K562 (cell line): Measurements from ENCODE around the gene NUP98. TPM values are rescaled to one million over a fixed set of nuclear protein-coding genes. Genes with fewer than 3 reads are reported as not detected.

ENCODE experiments used
- ARID3A ChIP-seq: IDR thresholded peaks from 2 replicates; pipeline ENCODE4 v1.6.1; 2012; ENCODE audit warnings: low read depth, low read length, improper control_type of control experiment, borderline replicate concordance
- FOSL1 ChIP-seq: fragments of 200-800 bp; sonication (Bioruptor generic); conservative IDR thresholded peaks from 2 replicates; pipeline ENCODE4 v1.6.1; 2016; ENCODE audit warnings: missing genetic modification characterization, missing compliant biosample characterization
- HDAC6 ChIP-seq: IDR thresholded peaks from 2 replicates; pipeline ENCODE4 v1.6.1; 2012; ENCODE audit warnings: low read depth, mild to moderate bottlenecking, control low read depth, inconsistent platforms, low read length, moderate library complexity
- HMBOX1 ChIP-seq: sonication (generic); IDR thresholded peaks from 2 replicates; pipeline ENCODE4 v1.6.1; 2016
- LARP7 ChIP-seq: fragments of 450-650 bp; IDR thresholded peaks from 2 replicates; pipeline ENCODE4 v1.6.1; 2016
- MTA3 ChIP-seq: fragments of 450-650 bp; formaldehyde crosslinking; IDR thresholded peaks from 2 replicates; pipeline ENCODE4 v1.6.1; 2017; ENCODE audit warnings: mild to moderate bottlenecking, borderline replicate concordance
- RERE ChIP-seq: sonication (generic); formaldehyde crosslinking; IDR thresholded peaks from 2 replicates; pipeline ENCODE4 v1.8.0; 2023; ENCODE audit warnings: missing genetic modification reagents, mild to moderate bottlenecking, borderline replicate concordance
- SMAD2 ChIP-seq: fragments of 150-350 bp; IDR thresholded peaks from 2 replicates; pipeline ENCODE4 v1.6.1; 2014; ENCODE audit warnings: low read depth, mild to moderate bottlenecking, low read length
- SMARCA4 ChIP-seq: fragments of 450-650 bp; IDR thresholded peaks from 2 replicates; pipeline ENCODE4 v1.6.1; 2016
- SRSF1 ChIP-seq: fragments of 200-400 bp; formaldehyde crosslinking; IDR thresholded peaks from 2 replicates; pipeline ENCODE4 v1.6.1; 2017; ENCODE audit warnings: mild to moderate bottlenecking, low read depth, low read length, moderate library complexity
- TFAP4 ChIP-seq: sonication (generic); formaldehyde crosslinking; IDR thresholded peaks from 2 replicates; pipeline ENCODE4 v1.8.0; 2022; ENCODE audit warnings: missing genetic modification reagents, mild to moderate bottlenecking, moderate library complexity, borderline replicate concordance
- ZBTB17 ChIP-seq: fragments of 450-650 bp; formaldehyde crosslinking; IDR thresholded peaks from 2 replicates; pipeline ENCODE4 v1.4.0; 2020; ENCODE audit warnings: mild to moderate bottlenecking
- ZBTB26 ChIP-seq: fragments of 450-650 bp; formaldehyde crosslinking; IDR thresholded peaks from 2 replicates; pipeline ENCODE4 v1.4.0; 2022; ENCODE audit warnings: missing genetic modification characterization
- ZNF280B ChIP-seq: fragments of 250-450 bp; sonication (Bioruptor Pico); IDR thresholded peaks from 2 replicates; pipeline ENCODE4 v1.5.1; 2021; ENCODE audit warnings: mild to moderate bottlenecking
- polyA plus RNA-seq, 8 experiments: library from polyadenylated mRNA; depleted of rRNA in 4 of 8; stranded (reverse) in 5 of 8; unstranded in 3 of 8; fragments of >200 nt; fragmentation: Nextera tagmentation in 2 of 8; fragmentation: Illumina TruSeq in 1 of 8; extraction: Ambion mirVana in 2 of 8; extraction: Trizol in 1 of 8; gene quantifications; 2 replicates each; pipeline versions ENCODE4 v1.2.1 to v1.2.3, GENCODE V29; 2011 to 2014; ENCODE audit warnings: inconsistent platforms in 1 of 8, missing spikeins in 1 of 8
- total RNA-seq, 7 experiments: library from RNA; depleted of rRNA in 6 of 7; stranded (reverse); fragments of >200 nt in 6 of 7; fragmentation: Illumina TruSeq in 2 of 7; extraction: Trizol in 2 of 7; gene quantifications; 2 replicates each; pipeline versions ENCODE4 v1.2.1 to v1.2.3, GENCODE V29; 2011 to 2021; ENCODE audit warnings: low replicate concordance in 1 of 7

Gene NUP98
- total and polyA plus RNA-seq, 9 of the 15 experiments (the other 6 are each of a cell fraction or from before 2014, with no cell fraction given) = 45.1 to 196 (median 130) TPM

GRCh38 chr11:3831378-3832239, 34.3 kb upstream of the NUP98 start (continued):
- no peak for TF ChIP-seq RERE (CRISPR knock-in tag)
- peak; percentile 61; the same call in 1 of the 2 replicates for TF ChIP-seq SMARCA4
- TF ChIP-seq HMBOX1 = peak; percentile 82; the same call in 1 of the 2 replicates
- TF ChIP-seq ZBTB17 (CRISPR knock-in tag) = 0 out of 2 replicates have a peak, but pooled peaks have one; percentile 29
- no peak for TF ChIP-seq ARID3A
- TF ChIP-seq HDAC6 = no peak
- peak; percentile 26; the same call in 1 of the 2 replicates for TF ChIP-seq TFAP4 (CRISPR knock-in tag)
- TF ChIP-seq SMAD2 = no peak
- TF ChIP-seq ZBTB26 (CRISPR knock-in tag) = no peak
- no peak for TF ChIP-seq FOSL1 (tag)
- TF ChIP-seq SRSF1 = no peak
- TF ChIP-seq LARP7 = no peak
- TF ChIP-seq ZNF280B (CRISPR knock-in tag) = no peak
- peak; percentile 57; the same call in 1 of the 2 replicates for TF ChIP-seq MTA3
